Raji (cell line): ENCODE data around the gene KLHL30.

ENCODE experiments used
- POLR2A ChIP-seq: IDR thresholded peaks from 2 replicates; pipeline ENCODE4 v1.6.1; 2011; ENCODE audit warnings: low read depth, low read length, control low read depth; ENCODE audit not compliant: insufficient read depth

Gene KLHL30

DNA sequence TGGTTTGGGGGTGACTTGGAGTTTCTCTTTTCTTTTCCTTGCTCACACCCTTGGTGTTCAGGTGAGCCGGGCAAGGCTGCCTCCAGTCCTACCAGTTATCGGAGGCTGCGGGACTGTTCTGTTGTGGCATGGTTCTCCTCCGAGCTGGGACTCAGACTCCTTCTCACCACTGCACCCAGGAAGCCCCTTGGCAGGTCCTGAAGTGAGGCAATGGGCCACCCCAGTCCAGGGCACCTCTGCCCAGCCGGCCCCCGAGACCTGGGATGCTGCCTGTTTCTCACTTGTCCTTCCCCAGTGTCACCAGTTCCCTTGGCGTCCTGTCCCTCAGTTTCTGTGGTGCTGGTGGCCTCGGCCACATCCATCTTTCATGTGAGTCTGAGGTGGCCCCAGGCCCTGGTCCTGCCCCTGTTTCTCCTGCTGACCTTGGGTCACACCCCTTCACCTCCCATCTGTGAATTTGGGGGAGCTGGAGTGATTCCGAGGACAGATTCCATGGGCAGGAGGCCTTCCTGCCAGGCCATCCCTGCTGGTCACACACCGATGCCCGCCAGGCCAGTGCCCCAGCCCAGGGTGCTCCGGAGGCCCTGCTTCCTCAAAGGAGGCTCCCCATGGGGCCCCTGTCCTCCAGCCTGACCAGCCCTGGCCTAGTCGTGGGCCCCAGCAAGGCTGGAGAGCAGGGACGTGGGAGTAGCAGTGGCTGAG is 6.6 kb upstream of the KLHL30 start:
- TF ChIP-seq POLR2A, result no peak

DNA sequence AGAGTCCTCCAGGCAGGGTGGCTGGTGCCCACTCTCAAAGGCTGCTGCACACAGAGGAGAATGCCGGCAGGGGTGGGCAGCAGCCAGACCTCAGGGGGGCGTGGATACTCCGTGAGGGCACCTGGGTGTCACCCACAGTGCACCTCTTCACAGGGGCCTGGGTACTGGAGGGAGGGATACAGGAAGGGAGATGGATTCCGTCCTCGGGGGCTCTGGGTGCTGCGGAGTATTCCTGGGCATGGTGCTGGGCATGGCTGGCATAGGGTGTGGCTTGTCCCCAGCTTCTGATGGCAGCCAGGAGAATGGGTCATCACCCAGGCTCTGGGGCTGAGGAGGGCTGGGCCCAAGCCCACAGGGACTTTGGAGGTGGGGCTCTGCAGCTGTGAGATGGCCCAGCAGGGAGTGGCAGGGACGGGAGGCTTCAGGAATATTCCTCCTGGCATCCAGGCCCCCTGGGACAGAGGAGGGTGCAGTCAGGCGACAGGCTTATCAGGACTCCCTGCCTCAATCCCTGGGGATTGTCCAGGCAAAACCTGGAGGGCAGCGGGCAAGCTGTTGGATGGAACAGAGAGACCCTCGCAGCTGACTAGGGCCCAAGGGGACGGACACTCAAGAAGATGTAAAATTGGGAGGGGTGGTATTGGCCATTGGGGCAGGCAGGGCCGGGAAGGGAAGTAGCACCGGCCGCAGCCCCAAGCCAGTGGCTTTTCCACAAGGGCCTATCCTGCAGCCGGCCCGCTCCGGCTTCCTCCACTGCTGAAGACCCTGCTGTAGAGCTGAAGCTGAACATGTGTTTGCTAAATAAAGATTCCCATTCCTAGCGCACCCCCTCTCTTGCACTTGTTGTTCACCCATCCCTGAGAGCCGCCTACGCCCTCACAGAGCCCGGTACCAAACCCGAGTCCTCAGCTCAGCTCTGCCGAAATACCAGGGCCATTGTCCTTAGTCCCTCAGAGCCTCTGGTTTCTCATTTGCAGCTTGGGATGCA is 5.7 kb upstream of the KLHL30 start:
- TF ChIP-seq POLR2A, result no peak

DNA sequence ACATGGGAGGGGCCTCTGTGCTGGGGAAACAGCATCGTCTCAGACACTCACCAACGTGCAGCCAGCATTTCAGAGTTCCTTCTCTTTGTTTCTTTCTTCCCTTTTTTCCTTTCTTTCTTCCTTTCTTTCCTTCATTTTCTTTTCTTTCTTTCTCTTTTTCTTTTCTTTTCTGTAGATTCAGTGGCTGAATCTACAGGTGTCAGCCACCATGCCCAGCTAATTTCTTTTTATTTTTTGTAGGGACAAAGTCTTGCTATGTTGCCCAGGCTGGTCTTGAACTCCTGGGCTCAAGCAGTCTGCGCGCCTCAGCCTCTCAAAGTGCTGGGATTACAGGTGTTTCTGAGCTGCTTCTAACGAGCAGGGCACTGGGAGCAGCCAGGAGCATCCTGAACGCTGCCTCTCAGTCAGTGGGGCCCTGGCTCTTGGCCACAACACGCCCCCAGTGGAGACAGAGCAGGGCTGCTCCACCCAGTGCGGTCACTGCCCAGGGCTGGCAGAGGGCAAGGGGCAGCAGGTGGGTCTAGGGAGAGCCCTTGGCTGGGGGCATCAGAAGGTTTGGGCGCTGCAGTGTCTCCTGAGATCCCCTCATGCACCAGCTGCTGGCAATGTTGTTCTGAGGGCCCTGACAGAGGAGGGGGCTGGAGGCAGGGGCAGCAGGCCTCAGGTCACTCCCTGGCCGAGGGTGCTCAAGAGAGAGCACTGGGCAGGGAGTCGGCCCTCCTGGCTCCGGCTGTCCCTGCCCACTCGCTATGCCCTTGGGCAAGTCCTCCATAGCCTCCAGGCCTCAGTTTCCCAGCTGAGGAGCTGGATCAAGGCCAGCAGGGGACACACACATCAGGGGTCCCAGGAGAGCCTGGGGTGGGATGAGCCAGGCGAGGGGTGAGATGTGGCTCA is 4.7 kb upstream of the KLHL30 start:
- no peak for TF ChIP-seq POLR2A

DNA sequence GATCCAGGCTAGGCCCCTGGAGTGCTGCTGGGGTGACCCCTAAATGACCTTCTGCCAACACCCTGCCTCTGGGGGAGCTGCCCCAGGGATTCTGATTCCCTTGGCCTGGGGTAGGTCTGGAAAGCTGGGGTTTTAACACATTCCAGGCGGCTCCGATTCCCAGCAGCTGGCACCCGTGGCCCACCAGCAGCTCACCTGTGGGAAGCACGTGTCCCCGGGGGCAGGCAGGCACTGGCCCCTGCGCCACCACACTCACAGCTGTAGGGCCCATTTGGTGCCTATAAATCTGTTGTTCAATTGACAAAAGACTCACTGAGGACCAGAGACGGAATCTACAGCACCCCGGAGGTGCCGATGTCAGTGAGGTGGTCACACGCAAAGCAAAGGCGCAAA is 4.1 kb upstream of the KLHL30 start:
- TF ChIP-seq POLR2A, result no peak

DNA sequence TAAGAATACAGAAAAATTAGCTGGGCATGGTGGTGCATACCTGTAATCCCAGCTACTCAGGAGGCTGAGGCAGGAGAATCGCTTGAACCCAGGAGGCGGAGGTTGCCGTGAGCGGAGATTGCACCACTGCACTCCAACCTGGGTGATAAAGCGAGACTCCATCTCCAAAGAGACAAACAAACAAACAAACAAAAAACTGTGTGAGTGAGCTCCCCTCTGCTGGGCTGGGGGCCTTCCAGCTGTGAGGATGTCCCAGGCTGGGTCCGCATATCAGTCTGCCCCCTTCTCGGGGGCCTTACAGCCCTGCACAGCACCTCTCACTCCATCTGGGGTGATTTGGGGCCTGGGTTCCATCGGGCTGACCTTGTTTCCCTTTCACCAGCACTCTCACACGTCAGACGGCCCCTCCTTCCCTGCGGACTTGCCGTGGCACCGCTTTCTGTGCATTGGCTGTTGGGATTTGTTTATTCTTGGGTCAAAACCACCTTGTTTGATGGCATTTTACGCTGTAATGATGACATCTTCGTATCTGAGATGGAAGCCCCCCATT is 2.8 kb upstream of the KLHL30 start:
- no peak for TF ChIP-seq POLR2A

DNA sequence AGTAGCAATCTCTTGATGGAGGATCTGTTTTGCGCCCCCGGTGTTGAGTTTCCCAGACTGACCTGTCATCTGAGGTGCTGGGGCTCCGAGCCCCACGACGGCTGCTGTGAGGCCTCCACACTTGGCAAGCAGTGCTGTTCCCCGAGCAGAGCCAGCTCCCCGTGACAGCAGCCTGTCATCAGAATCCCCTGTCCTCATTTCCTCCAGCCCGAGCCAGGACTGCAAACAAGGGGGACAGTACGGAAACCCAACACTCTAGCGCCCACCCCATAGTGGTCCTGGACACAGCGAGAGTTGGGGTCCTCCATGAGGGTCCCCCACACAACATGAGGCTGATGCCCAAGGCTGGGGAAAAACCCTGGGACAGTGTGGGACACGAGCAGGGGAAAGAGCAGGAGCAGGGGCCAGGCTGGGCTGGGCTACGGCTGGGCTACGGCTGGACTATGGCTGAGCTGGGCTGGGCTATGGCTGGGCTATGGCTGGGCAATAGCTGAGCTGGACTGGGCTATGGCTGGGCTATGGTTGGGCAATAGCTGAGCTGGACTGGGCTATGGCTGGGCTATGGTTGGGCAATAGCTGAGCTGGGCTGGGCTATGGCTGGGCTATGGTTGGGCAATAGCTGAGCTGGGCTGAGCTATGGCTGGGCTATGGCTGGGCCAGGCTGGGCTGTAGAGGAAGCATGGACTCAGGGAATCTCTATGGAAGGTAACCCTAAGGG is 1.5 kb upstream of the KLHL30 start:
- no peak for TF ChIP-seq POLR2A

DNA sequence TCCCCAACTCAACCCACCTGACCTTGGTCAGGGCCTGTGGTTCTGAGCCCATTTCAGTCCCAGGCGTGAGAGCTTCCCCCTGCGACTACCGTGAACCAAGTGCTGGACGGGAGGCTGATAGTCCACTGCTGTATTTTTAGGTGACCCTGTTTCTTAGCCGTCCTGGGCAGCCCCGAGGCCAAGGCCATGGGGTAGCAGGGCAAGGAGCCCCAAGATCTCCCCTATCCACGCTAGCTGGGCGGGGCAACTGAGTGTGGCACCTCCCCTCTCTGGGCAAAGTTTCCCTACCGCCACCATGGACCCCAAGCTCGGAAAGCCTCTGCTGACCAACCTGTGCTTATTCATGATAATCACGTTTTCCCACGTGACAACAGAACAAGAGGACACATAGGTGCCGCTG is 583 bp upstream of the KLHL30 start:
- no peak for TF ChIP-seq POLR2A

DNA sequence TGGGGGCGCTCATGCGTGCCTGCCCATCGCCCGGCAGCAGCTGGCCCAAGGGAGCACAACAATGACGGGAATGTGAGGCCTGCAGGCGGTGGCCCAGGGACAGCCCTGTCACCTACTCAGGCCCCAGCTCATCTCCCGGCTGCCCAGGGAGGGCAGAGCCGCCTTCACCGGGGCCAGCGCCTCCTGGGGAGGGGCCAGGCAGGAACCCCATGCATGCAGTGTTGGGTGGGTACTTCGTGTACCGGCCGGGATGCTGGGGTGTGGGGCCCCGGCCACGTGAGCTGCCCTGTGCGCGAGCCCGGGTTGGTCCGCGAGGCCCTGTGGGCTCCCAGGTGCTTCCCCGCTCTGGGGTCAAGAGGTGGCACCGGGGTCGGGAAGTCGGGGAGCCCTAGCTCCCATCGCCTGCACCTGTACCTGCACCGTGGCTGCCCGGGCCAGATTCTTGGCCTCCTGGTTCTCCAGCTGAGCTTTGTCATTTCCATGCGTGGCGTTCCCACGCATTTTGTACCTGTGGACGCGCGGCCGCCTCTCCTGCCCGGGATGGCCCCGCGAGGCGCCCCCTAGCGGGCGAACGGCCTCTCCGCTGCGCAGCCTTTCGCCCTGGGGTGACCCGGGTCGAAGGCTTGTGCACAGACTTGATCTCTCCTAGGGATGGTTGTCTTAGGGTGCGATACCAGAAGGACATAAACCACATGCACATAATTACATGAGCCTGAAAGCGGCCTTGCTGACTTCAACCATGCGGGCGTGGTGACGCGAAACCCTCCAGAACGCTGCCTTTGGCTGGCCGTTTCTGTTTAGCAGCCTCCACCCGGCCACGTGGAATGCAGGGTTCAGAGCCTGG is 950 bp downstream of the KLHL30 start:
- TF ChIP-seq POLR2A, result no peak

DNA sequence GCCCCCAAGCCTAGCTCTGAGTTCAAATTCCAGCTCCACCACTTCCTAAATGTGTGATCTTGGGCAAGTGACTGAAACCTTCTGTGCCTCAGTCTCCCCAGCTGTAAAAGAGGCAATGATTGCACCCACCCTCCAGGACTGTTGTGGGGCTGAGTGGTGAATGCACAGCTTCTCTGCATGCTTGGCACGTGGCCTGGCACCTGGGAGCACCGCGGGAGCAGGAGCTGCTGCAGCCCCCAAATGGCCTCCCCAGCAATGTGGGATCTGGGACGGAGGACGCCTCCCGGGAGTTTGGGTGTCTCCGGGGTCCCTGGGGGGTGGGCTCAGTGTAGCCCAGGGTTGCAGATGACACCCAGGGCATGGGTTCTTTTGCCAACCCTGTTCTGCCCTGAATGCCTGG is 1.6 kb downstream of the KLHL30 start:
- no peak for TF ChIP-seq POLR2A

DNA sequence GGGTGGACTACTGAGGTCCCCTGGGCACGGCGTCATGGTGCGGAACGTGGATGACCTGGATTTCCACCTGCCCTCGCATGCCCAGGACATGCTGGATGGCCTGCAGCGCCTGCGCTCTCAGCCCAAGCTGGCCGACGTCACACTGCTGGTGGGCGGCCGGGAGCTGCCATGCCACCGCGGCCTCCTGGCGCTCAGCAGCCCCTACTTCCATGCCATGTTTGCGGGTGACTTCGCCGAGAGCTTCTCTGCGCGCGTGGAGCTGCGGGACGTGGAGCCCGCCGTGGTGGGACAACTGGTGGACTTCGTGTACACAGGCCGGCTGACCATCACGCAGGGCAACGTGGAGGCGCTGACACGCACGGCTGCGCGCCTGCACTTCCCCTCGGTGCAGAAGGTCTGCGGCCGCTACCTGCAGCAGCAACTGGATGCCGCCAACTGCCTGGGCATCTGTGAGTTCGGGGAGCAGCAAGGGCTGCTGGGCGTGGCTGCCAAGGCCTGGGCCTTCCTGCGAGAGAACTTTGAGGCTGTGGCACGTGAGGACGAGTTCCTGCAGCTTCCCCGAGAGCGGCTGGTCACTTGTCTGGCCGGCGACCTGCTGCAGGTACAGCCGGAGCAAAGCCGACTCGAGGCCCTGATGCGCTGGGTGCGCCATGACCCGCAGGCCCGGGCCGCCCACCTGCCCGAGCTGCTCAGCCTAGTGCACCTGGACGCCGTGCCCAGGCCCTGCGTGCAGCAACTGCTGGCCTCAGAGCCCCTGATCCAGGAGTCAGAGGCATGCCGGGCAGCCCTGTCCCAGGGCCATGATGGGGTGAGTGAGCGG is 2.5 kb downstream of the KLHL30 start:
- TF ChIP-seq POLR2A, result no peak

DNA sequence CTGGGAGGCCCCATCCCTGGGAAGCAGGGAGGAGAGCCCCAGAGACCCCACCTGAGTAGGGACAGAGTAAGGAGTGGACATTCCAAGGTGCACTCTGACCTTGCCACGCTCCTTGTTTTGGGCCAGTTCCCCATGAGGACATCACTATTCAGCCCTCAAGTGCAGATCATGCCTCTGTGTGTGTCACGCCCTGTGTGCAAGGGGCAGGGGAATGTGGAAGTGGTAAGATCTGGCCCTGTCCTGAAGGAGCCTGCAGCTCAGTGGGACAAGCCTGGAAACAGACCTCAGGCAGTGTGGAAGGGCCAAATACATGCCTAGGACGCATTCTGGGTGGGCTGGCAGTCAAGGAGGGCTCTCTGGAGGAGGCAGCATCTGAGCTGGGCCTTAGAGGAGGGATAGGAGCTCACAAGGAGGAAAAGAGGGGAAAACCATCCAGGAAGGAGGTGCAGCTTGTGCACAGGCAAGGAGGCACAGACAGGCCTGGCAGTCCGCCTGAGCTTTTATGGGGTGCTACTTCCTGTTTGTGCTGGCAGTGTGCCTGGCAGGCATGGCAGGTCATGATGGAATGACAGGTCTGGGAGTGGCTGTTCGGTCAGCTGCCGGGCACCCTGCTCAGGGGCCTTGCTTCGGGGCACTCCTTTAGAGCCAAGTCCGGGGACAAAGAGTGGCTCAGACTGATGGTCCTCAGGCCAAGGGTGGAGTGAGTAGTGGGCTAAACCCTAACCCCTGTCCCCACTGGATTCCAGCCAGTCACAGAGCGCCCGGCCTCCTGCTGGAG is 3.3 kb downstream of the KLHL30 start:
- no peak for TF ChIP-seq POLR2A

DNA sequence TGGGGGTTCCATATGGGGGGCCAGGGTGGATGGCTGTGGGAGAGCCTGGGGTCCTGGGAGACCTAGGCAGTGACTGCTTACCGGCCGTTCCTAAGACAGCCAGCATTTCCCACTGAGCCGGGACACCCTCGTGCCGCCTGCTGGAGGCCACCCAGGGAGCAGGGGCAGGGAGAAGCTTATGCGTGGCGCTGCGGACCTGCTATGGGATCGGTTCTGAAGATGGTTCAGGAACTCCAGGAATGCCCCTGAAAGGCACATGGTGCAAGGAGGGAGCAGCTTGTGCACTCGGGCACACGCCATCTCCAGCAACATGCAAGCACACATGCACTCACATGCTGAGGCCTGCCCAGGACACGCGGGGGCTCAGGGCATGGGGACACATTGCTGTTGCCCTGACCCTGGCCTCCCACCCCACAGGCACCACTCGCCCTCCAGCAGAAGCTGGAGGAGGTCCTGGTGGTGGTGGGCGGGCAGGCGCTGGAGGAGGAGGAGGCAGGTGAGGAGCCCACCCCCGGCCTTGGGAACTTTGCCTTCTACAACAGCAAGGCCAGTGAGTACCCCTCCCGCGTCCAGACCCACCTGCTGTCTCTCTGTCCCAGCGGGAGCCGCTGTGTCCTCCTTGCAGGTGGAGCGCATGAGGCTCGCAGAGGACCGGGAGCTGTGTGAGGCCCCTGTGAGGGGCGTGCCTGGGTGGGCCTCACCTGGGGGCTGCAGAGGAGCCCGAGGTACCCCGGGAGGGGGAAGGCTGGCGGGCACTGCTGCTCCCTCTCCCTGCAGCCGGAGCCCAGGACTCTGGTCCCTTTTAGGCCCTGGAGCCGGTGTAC is 4.1 kb downstream of the KLHL30 start:
- TF ChIP-seq POLR2A, result no peak
